Thoracic aorta (tissue), 2 donors: Measurements from ENCODE around the gene ACOT11. TPM values are rescaled to one million over a fixed set of nuclear protein-coding genes. Genes with fewer than 3 reads are reported as not detected.

ENCODE experiments used
- ATAC-seq: fragments of 150-250 bp; one replicate; pipeline ENCODE4 v1.8.0; 2017; ENCODE audit warnings: low read depth; ENCODE audit not compliant: insufficient number of reproducible peaks, low FRiP score
- DNase-seq: peaks from one replicate; pipeline ENCODE4 v3.0.0-alpha.2; 2020; ENCODE audit warnings: low spot score
- H3K27ac ChIP-seq, 2 donors: fragments of 200-600 bp; sonication (generic); 1 replicate in 1 of 2; 2 replicates in 1 of 2; pipeline ENCODE4 v1.5.1; 2016; ENCODE audit warnings: mild to moderate bottlenecking in 2 of 2, moderate library complexity in 2 of 2
- H3K27me3 ChIP-seq: fragments of 200-600 bp; sonication (generic); replicated peaks from 2 replicates; pipeline ENCODE4 v1.6.0; 2016; ENCODE audit warnings: mild to moderate bottlenecking; ENCODE audit not compliant: insufficient read depth
- H3K36me3 ChIP-seq: fragments of 200-600 bp; sonication (generic); one replicate; pipeline ENCODE4 v1.5.1; 2016
- H3K4me1 ChIP-seq, 2 donors: fragments of 200-600 bp; sonication (generic); 1 replicate in 1 of 2; 2 replicates in 1 of 2; pipeline versions ENCODE4 v1.5.1 to v1.6.0; 2016; ENCODE audit warnings: low read depth in 2 of 2, mild to moderate bottlenecking in 1 of 2; ENCODE audit not compliant: control insufficient read depth in 1 of 2
- H3K4me3 ChIP-seq: fragments of 200-600 bp; sonication (generic); 2 replicates; pipeline ENCODE4 v1.5.1; 2016; ENCODE audit warnings: mild to moderate bottlenecking
- H3K9me3 ChIP-seq: fragments of 200-600 bp; sonication (generic); 2 replicates; pipeline ENCODE4 v1.5.1; 2016
- CTCF ChIP-seq: fragments of 200-600 bp; sonication (generic); IDR thresholded peaks from one replicate; pipeline ENCODE4 v1.5.1; 2019; ENCODE audit warnings: antibody characterized with exemption
- total RNA-seq, 2 donors: library from RNA; depleted of rRNA; stranded (reverse); fragments of >200 nt; gene quantifications; one replicate each; pipeline versions ENCODE4 v1.1.0 to v1.2.3, GENCODE V29; 2016

Gene ACOT11
- total RNA-seq, 2 donors from 2014 or later = 19.3 to 23.6 TPM

GRCh38 chr1:54583307-54583686 is 35.3 kb downstream of the ACOT11 start:
- ATAC-seq = no peak
- H3K4me1 ChIP-seq = peaks cover 22 to 42% of the 10 kb centered on the region in 2 donors

GRCh38 chr1:54583871-54584270 is 35.8 kb downstream of the ACOT11 start:
- ATAC-seq (no peak), DNase-seq (no peak)
- Histone ChIP-seq H3K36me3 (no peaks in the 10 kb centered on the region), H3K4me1 (peaks cover 17 to 40% of the 10 kb centered on the region in 2 donors), H3K4me3 (no peak overlapping the region), H3K27me3 (no peaks in the 10 kb centered on the region), H3K27ac (peak overlapping the region in 1 of 2 donors; percentile 30), H3K9me3 (no peaks in the 10 kb centered on the region)
- TF ChIP-seq CTCF = no peak

More at GRCh38 chr1:54583307-54583686, 35.3 kb downstream of the ACOT11 start:
- peak overlapping the region; percentile 89 to 97 for H3K27ac ChIP-seq
- no peaks in the 10 kb centered on the region for H3K9me3 ChIP-seq
- H3K4me3 ChIP-seq = no peak overlapping the region
- no peaks in the 10 kb centered on the region for H3K27me3 ChIP-seq
- DNase-seq = no peak
- H3K36me3 ChIP-seq = no peaks in the 10 kb centered on the region
- no peak for TF ChIP-seq CTCF

GRCh38 chr1:54584575-54584974 is 36.5 kb downstream of the ACOT11 start:
- no peak for ATAC-seq
- no peak for TF ChIP-seq CTCF
- no peaks in the 10 kb centered on the region for H3K9me3 ChIP-seq
- H3K4me1 ChIP-seq = peaks cover 12 to 35% of the 10 kb centered on the region in 2 donors
- no peaks in the 10 kb centered on the region for H3K36me3 ChIP-seq
- H3K4me3 ChIP-seq = no peak overlapping the region
- no peak overlapping the region for H3K27ac ChIP-seq
- no peak for DNase-seq
- no peaks in the 10 kb centered on the region for H3K27me3 ChIP-seq

GRCh38 chr1:54585181-54586066 is 37.4 kb downstream of the ACOT11 start:
- H3K9me3 ChIP-seq = no peaks in the 10 kb centered on the region
- no peaks in the 10 kb centered on the region for H3K36me3 ChIP-seq
- no peak overlapping the region for H3K27ac ChIP-seq
- TF ChIP-seq CTCF = no peak
- no peak overlapping the region for H3K4me3 ChIP-seq
- H3K27me3 ChIP-seq = no peaks in the 10 kb centered on the region
- ATAC-seq (no peak), DNase-seq (no peak)
- peaks cover 12 to 34% of the 10 kb centered on the region in 2 donors for H3K4me1 ChIP-seq

GRCh38 chr1:54588377-54588776 is 40.3 kb downstream of the ACOT11 start:
- Histone ChIP-seq H3K4me3 (no peak overlapping the region), H3K36me3 (no peaks in the 10 kb centered on the region), H3K27ac (no peak overlapping the region), H3K27me3 (no peaks in the 10 kb centered on the region), H3K9me3 (no peaks in the 10 kb centered on the region), H3K4me1 (peaks cover 0 to 6% of the 10 kb centered on the region in 2 donors)
- no peak for TF ChIP-seq CTCF
- ATAC-seq (no peak), DNase-seq (no peak)
